ENCODE data around the gene TBC1D16.

TBC1D16 gene

GRCh38 chr17:80035687-80035936, at the start of gene TBC1D16:
Gene TBC1D16 (minus strand): TSS chr17:80035872. CDS start chr17:80013547, 22,325 bp downstream.
- DNase-seq (ENCODE audit: low read depth): peak; percentile 25

GRCh38 chr17:80084773-80085172, 49.1 kb upstream of the TBC1D16 start:
- no peak for DNase-seq (ENCODE audit: low read depth)

- no peak for DNase-seq (ENCODE audit: low read depth)
Observed at GRCh38 chr17:80083136-80083661, 47.5 kb upstream of the TBC1D16 start.

- DNase-seq (ENCODE audit: low read depth): peak; percentile 13
Observed at GRCh38 chr17:80082403-80083135, 46.9 kb upstream of the TBC1D16 start.

GRCh38 chr17:80081596-80081995, 45.9 kb upstream of the TBC1D16 start:
- no peak for DNase-seq (ENCODE audit: low read depth)

GRCh38 chr17:80080081-80080480, 44.4 kb upstream of the TBC1D16 start:
- no peak for DNase-seq (ENCODE audit: low read depth)

- DNase-seq (ENCODE audit: low read depth): no peak
Observed at GRCh38 chr17:80072410-80072809, 36.7 kb upstream of the TBC1D16 start.

- DNase-seq (ENCODE audit: low read depth): no peak
Observed at GRCh38 chr17:80071116-80071841, 35.6 kb upstream of the TBC1D16 start.

GRCh38 chr17:80070375-80071115, 34.9 kb upstream of the TBC1D16 start:
- DNase-seq (ENCODE audit: low read depth): no peak

GRCh38 chr17:80068301-80069222, 32.9 kb upstream of the TBC1D16 start:
- no peak for DNase-seq (ENCODE audit: low read depth)

GRCh38 chr17:80067393-80067986, 31.8 kb upstream of the TBC1D16 start:
- no peak for DNase-seq (ENCODE audit: low read depth)

GRCh38 chr17:80065478-80066170, 30.0 kb upstream of the TBC1D16 start:
- no peak for DNase-seq (ENCODE audit: low read depth)

- no peak for DNase-seq (ENCODE audit: low read depth)
Observed at GRCh38 chr17:80064696-80065095, 29.0 kb upstream of the TBC1D16 start.

- DNase-seq (ENCODE audit: low read depth): no peak
Observed at GRCh38 chr17:80063830-80064585, 28.3 kb upstream of the TBC1D16 start.

- no peak for DNase-seq (ENCODE audit: low read depth)
Observed at GRCh38 chr17:80061421-80061820, 25.7 kb upstream of the TBC1D16 start.

GRCh38 chr17:80060644-80061043, 25.0 kb upstream of the TBC1D16 start:
- no peak for DNase-seq (ENCODE audit: low read depth)

GRCh38 chr17:80058311-80058955, 22.8 kb upstream of the TBC1D16 start:
- no peak for DNase-seq (ENCODE audit: low read depth)

- DNase-seq (ENCODE audit: low read depth): no peak
Observed at GRCh38 chr17:80055597-80055996, 19.9 kb upstream of the TBC1D16 start.

- DNase-seq (ENCODE audit: low read depth): no peak
Observed at GRCh38 chr17:80053102-80053501, 17.4 kb upstream of the TBC1D16 start.
